HG02970 (cell line): ENCODE results near the gene PHACTR3.

ENCODE experiments used
- ATAC-seq: cut with Tn5 transposase; IDR thresholded peaks from one replicate; pipeline ENCODE4 v1.9.1; 2021; ENCODE audit warnings: mild to moderate bottlenecking, moderate library complexity, moderate number of reproducible peaks; ENCODE audit not compliant: unreplicated experiment, low FRiP score

The PHACTR3 gene

GRCh38 chr20:59643615-59644061, 39.3 kb downstream of the PHACTR3 start:
- no peak for ATAC-seq

GRCh38 chr20:59644371-59644939, 40.1 kb downstream of the PHACTR3 start:
- no peak for ATAC-seq

- ATAC-seq, result no peak
Measured at GRCh38 chr20:59645271-59645670, 40.9 kb downstream of the PHACTR3 start.

- no peak for ATAC-seq
Measured at GRCh38 chr20:59645761-59646171, 41.4 kb downstream of the PHACTR3 start.

GRCh38 chr20:59646487-59646886, 42.1 kb downstream of the PHACTR3 start:
- ATAC-seq, result no peak

- ATAC-seq, result no peak
Measured at GRCh38 chr20:59647271-59647670, 42.9 kb downstream of the PHACTR3 start.

GRCh38 chr20:59648466-59649070, 44.2 kb downstream of the PHACTR3 start:
- no peak for ATAC-seq

- ATAC-seq, result no peak
Measured at GRCh38 chr20:59650418-59650817, 46.1 kb downstream of the PHACTR3 start.

GRCh38 chr20:59652381-59652780, 48.0 kb downstream of the PHACTR3 start:
- ATAC-seq, result no peak

- ATAC-seq, result no peak
Measured at GRCh38 chr20:59656417-59656816, 52.1 kb downstream of the PHACTR3 start.

- no peak for ATAC-seq
Measured at GRCh38 chr20:59657459-59658046, 53.2 kb downstream of the PHACTR3 start.

- ATAC-seq, result no peak
Measured at GRCh38 chr20:59660471-59660870, 56.1 kb downstream of the PHACTR3 start.

GRCh38 chr20:59661153-59661552, 56.8 kb downstream of the PHACTR3 start:
- ATAC-seq, result no peak

- no peak for ATAC-seq
Measured at GRCh38 chr20:59661621-59662020, 57.3 kb downstream of the PHACTR3 start.

GRCh38 chr20:59662161-59662560, 57.8 kb downstream of the PHACTR3 start:
- ATAC-seq, result no peak

- no peak for ATAC-seq
Measured at GRCh38 chr20:59662856-59663512, 58.6 kb downstream of the PHACTR3 start.

- ATAC-seq, result no peak
Measured at GRCh38 chr20:59663513-59664060, 59.2 kb downstream of the PHACTR3 start.

- ATAC-seq, result no peak
Measured at GRCh38 chr20:59664421-59664941, 60.1 kb downstream of the PHACTR3 start.

GRCh38 chr20:59665656-59666555, 61.6 kb downstream of the PHACTR3 start:
- no peak for ATAC-seq

GRCh38 chr20:59666586-59666985, 62.2 kb downstream of the PHACTR3 start:
- ATAC-seq, result no peak
